KMS-11 (cell line): ENCODE measurements around the gene DGKB.

Source experiments
- H2AFZ ChIP-seq: fragments of 200-600 bp; sonication (generic); 2 replicates; pipeline ENCODE4 v1.6.1; 2016; ENCODE audit warnings: antibody characterized with exemption, mixed run types, low read depth
- H3K27ac ChIP-seq: fragments of 200-600 bp; sonication (generic); 2 replicates; pipeline ENCODE4 v1.6.1; 2016; ENCODE audit warnings: mild to moderate bottlenecking, mixed run types
- H3K27me3 ChIP-seq: fragments of 200-600 bp; sonication (generic); 2 replicates; pipeline ENCODE4 v1.6.1; 2017; ENCODE audit warnings: mild to moderate bottlenecking, low read depth, mixed run types, moderate library complexity; ENCODE audit not compliant: insufficient read depth
- H3K36me3 ChIP-seq: fragments of 200-600 bp; sonication (generic); 2 replicates; pipeline ENCODE4 v1.6.1; 2017; ENCODE audit warnings: mild to moderate bottlenecking, mixed run types; ENCODE audit not compliant: insufficient read depth
- H3K4me1 ChIP-seq: fragments of 200-600 bp; sonication (generic); 2 replicates; pipeline ENCODE4 v1.6.1; 2016; ENCODE audit warnings: mild to moderate bottlenecking, low read depth, mixed run types; ENCODE audit not compliant: poor library complexity, severe bottlenecking
- H3K4me2 ChIP-seq: fragments of 200-600 bp; sonication (generic); 2 replicates; pipeline ENCODE4 v1.7.0; 2016; ENCODE audit warnings: mild to moderate bottlenecking, mixed run types
- H3K4me3 ChIP-seq: fragments of 200-600 bp; sonication (generic); IDR thresholded peaks from 2 replicates; pipeline ENCODE4 v1.6.1; 2017; ENCODE audit warnings: low read depth, low read length, mixed read lengths; ENCODE audit not compliant: insufficient read depth
- H3K79me2 ChIP-seq: fragments of 200-600 bp; sonication (generic); 2 replicates; pipeline ENCODE4 v1.6.1; 2016; ENCODE audit warnings: low read depth, mixed run types; ENCODE audit not compliant: insufficient read depth
- H3K9ac ChIP-seq: fragments of 200-600 bp; sonication (generic); 2 replicates; pipeline ENCODE4 v1.6.1; 2016; ENCODE audit warnings: mild to moderate bottlenecking, mixed run types
- H4K20me1 ChIP-seq: fragments of 200-600 bp; sonication (generic); 2 replicates; pipeline ENCODE4 v1.6.1; 2016; ENCODE audit warnings: mild to moderate bottlenecking, mixed run types; ENCODE audit not compliant: insufficient read depth
- CTCF ChIP-seq: fragments of 200-600 bp; sonication (generic); conservative IDR thresholded peaks from 2 replicates; pipeline ENCODE4 v1.6.1; 2017; ENCODE audit warnings: low read depth, mild to moderate bottlenecking, antibody characterized with exemption, low read length, moderate library complexity, mixed read lengths

DGKB gene

DNA sequence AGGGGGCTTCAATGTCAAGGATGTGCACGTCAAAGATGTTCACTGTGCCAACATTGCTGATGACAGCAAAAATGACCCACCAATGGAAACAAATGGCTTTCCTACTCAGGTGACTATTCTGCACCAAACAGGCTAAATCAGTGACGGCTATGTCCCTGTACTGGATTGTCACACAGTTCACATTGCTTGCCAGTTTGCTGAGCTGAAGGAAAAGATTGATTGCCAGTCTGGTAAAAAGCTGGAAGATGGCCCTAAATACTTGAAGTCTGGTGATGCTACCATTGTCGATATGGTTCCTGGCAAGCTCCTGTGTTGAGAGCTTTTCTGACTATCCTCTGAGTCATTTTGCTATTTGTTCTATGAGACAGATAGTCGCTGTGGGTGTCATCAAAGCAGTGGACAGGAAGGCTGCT is 710.9 kb downstream of the DGKB start:
- TF ChIP-seq CTCF: no peak
- H2AFZ ChIP-seq: no peak overlapping the region

GRCh38 chr7:14184292-14184864 is 718.2 kb downstream of the DGKB start:
- Histone ChIP-seq H3K4me3 (no peak overlapping the region), H4K20me1 (no peaks in the 10 kb centered on the region), H3K27ac (no peak overlapping the region), H2AFZ (no peak overlapping the region), H3K36me3 (no peaks in the 10 kb centered on the region), H3K4me1 (no peaks in the 10 kb centered on the region), H3K9ac (no peak overlapping the region), H3K4me2 (no peak overlapping the region), H3K27me3 (no peaks in the 10 kb centered on the region), H3K79me2 (no peaks in the 10 kb centered on the region)
- no peak for TF ChIP-seq CTCF

More for the DNA sequence above, 710.9 kb downstream of the DGKB start:
- Histone ChIP-seq H3K27ac (no peak overlapping the region), H3K4me3 (no peak overlapping the region), H3K9ac (no peak overlapping the region), H3K36me3 (no peaks in the 10 kb centered on the region), H3K27me3 (no peaks in the 10 kb centered on the region), H3K4me2 (no peak overlapping the region), H3K79me2 (no peaks in the 10 kb centered on the region), H4K20me1 (no peaks in the 10 kb centered on the region), H3K4me1 (no peaks in the 10 kb centered on the region)

DNA sequence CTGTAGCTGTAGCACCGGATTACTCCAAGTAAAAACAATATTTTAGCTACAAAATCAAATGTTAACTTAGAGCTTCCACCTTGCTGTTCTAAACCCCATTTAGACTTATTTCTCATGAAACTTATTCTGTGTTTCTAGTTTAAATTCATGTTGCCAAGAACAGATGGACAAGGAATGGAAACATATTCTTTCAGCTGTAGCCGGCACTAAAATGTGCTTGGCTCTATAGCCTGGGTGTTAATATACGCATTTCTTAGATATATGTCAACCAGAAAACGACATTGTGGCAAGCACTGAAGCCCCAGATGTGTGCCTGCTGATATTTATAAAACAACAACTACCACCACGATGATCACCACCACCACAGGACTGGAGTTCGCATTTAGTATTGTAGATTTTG is 722.8 kb downstream of the DGKB start:
- H2AFZ ChIP-seq: no peak overlapping the region
- TF ChIP-seq CTCF: no peak
- H3K36me3 ChIP-seq: no peaks in the 10 kb centered on the region
- H3K4me1 ChIP-seq: no peaks in the 10 kb centered on the region
- no peaks in the 10 kb centered on the region for H3K27me3 ChIP-seq
- no peaks in the 10 kb centered on the region for H4K20me1 ChIP-seq
- H3K4me3 ChIP-seq: no peak overlapping the region
- H3K27ac ChIP-seq: no peak overlapping the region
- H3K9ac ChIP-seq: no peak overlapping the region
- no peaks in the 10 kb centered on the region for H3K79me2 ChIP-seq
- no peak overlapping the region for H3K4me2 ChIP-seq

DNA sequence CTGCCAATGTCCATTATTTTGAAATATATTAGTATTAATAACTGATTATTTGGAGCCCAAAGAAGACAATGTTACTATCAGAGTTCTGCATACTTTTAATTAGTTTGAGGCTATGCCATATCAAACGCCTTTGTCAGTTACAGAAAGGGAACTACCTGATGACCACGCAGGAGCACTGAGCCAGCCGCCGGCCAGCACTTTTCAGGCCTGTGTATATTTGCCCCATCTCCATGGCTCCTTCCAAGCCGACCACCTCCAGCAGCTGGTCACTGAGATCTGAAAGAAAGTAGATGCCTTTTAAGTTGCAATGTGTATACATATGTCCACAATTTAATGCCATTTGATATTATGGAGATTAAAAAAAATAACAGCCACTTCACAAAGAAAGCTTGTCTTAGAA is 724.7 kb downstream of the DGKB start:
- Histone ChIP-seq H3K27me3 (no peaks in the 10 kb centered on the region), H3K27ac (no peak overlapping the region), H3K4me1 (no peaks in the 10 kb centered on the region), H3K36me3 (no peaks in the 10 kb centered on the region), H4K20me1 (no peaks in the 10 kb centered on the region), H3K4me3 (no peak overlapping the region), H3K9ac (no peak overlapping the region), H2AFZ (no peak overlapping the region), H3K79me2 (no peaks in the 10 kb centered on the region), H3K4me2 (no peak overlapping the region)
- no peak for TF ChIP-seq CTCF
